Frontal cortex (tissue), 4 donors: Measurements from ENCODE around the gene PDE6B. TPM values are rescaled to one million over a fixed set of nuclear protein-coding genes. Genes with fewer than 3 reads are reported as not detected.
"Not testable (repeated sequence)": the region's sequence is repeated elsewhere in the genome, so short reads cannot be mapped to it uniquely, and the experiment has no call there.

Source experiments
- DNase-seq, 2 donors: peaks; one replicate each; pipeline ENCODE4 v3.0.0; 2012; ENCODE audit warnings: low spot score in 2 of 2
- FAIRE-seq: peaks from 2 replicates; lab custom pipeline; 2012; peaks lifted over from hg19 to GRCh38; lab: Jason Lieb, UNC
- total RNA-seq: library from RNA; depleted of rRNA; stranded (reverse); fragments of >200 nt; gene quantifications from one replicate; pipeline ENCODE4 v1.2.3, GENCODE V29; 2014
- donor health status: control.
- donor health status: control.
- donor health status: control.

PDE6B gene
- total RNA-seq, 1 donor from 2014 or later = 2.0 TPM

GRCh38 chr4:665751-666435 is 40.5 kb downstream of the PDE6B start:
- DNase-seq (no peak), FAIRE-seq (no peak)

- no peak for FAIRE-seq
Observed at GRCh38 chr4:666436-666810, 41.0 kb downstream of the PDE6B start.

GRCh38 chr4:666822-667544 is 41.6 kb downstream of the PDE6B start:
- DNase-seq (no peak), FAIRE-seq (no peak)

More at GRCh38 chr4:666436-666810, 41.0 kb downstream of the PDE6B start:
- DNase-seq = no peak

DNA sequence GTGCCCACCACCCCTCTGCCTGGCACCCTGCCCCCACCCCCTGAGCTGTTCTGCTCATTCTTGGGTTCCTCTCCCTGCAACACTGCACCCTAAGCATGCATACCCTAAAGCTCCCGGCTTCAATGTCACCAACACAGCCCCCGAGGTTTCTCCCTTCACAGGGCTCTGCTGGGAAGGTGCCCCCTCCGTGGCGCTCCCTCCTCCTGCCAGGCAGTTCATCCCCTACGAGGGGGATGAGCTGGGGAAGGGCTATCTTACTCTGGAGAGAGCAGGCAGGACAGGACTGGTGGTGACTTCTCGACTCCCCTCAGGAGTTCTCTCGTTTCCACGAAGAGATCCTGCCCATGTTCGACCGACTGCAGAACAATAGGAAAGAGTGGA is 42.2 kb downstream of the PDE6B start:
- no peak for FAIRE-seq
- DNase-seq = no peak

DNA sequence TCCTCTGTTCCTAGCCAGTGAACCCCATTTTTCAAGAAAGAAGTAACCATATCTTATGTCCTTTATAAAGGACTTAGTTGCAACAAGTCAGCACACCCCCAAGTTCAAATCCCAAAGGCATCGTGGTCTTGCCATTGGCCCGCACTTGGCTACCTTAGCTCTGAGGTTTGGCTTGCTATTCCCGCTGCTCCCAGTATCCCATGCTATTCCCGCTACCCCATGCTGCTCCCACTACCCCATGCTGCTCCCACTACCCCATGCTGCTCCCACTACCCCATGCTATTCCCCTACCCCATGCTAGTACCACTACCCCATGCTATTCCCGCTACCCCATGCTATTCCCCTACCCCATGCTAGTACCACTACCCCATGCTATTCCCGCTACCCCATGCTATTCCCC is 42.8 kb downstream of the PDE6B start:
- FAIRE-seq, DNase-seq: not testable (repeated sequence)

GRCh38 chr4:669806-670559 is 44.6 kb downstream of the PDE6B start:
- not testable (repeated sequence) for DNase-seq, FAIRE-seq

DNA sequence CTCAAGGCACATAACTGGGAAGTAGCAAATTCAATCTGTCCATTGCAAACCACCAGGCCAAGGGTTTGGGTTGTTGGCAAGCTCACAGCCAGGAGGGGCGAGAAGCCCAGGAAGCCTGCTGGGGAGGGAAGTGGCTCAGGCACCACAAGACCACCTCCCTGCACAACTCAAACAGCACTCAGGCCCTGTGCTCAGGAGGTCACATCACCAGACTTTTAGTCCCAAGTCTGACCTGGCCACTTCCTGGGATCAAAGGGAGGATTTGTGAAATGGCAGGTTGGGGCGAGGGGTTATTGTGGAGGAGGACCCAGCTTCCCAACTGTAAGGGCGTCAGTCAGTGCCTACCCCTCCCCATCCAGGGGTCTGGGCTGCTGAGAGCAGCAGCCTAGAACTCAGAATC is 46.4 kb downstream of the PDE6B start:
- DNase-seq (no peak), FAIRE-seq (no peak)

DNA sequence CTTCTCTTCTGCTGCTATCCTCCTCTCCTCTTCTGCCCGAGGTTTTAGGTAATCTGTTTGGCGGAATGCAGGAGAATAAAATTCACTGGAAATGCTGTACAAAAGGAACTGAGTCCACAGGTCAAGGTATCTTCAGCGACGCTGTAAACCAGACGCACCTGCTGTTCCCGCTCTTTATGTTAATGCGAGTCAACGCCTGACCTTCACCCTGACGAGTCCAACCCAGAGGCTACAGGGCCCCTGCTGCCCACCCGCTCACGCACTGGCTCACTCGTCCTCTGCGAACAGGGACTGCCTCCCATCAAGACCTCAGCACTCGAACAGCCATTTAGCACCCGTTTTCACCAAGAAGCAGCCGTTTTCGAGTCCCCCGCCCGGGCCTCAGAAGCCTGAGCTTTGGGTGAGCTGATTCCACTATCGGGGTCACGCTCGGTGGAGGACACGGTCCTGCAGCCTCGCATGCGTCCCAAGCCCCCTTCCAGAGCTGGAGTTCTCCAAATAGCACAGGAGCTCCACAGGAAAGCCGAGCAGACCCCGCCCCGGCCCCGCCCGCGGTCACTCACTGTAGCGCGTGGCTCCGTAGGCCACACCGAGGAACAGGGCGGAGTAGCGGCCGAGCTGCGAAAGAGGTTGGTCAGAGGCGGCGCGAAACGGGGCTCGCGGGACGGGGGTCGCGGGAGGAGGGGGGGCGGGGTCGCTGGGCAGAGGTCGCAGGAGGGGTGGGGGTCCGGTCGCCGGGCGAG is 48.1 kb downstream of the PDE6B start:
- no peak for DNase-seq
- FAIRE-seq = no peak

DNA sequence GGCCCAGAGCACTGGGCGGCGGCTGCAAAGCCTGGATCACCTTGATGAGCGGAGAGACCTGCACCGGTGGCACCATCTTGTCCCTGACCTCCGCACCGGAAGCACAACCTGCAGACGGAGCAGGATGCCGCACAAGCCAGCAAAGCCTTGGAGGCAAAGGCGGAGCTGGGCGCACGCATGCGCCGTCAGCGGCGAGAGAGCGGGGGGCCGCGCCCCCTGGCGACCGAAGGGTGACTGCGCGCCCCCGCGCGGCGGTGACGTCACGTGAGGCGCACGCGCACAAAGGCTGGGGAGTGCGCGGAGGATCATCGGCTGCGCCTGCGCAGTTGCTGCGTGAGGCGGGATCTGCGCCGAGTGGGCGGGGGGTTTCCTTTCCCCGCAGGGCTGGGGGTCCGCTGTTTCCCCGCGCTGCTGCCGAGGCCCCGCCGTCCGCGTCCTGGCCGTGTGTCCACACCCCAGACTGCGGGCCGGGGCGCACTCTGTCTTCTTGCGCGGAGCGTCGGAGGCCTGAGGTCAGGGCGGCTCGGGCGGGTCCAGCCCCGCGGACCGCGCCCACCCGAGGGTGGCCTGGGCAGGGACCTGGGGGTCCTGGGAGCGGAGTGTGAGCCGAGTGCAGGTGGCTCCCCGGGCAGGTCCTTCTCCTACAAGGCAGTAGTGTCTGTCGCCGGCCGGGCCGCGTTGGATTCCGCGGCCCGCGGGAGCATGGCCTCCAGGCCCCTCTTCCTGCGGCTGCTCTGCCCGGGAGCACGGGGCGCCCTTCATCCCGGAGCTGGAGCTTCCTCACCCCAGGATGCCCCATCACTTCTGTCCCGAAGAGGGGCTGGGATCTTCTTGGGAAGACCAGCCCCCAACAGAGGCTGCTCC is 49.0 kb downstream of the PDE6B start, which contains the start of the genes ATP5ME and MYL5:
Gene ATP5ME (minus strand): TSS at position 105 of the 864 bp plus-strand sequence. CDS start 29 bp downstream, at position 76.
Gene MYL5 (plus strand): TSS at position 371 of the 864 bp plus-strand sequence. CDS start 3,485 bp downstream, outside the sequence.
- no peak for FAIRE-seq
- DNase-seq = peak; percentile 100

DNA sequence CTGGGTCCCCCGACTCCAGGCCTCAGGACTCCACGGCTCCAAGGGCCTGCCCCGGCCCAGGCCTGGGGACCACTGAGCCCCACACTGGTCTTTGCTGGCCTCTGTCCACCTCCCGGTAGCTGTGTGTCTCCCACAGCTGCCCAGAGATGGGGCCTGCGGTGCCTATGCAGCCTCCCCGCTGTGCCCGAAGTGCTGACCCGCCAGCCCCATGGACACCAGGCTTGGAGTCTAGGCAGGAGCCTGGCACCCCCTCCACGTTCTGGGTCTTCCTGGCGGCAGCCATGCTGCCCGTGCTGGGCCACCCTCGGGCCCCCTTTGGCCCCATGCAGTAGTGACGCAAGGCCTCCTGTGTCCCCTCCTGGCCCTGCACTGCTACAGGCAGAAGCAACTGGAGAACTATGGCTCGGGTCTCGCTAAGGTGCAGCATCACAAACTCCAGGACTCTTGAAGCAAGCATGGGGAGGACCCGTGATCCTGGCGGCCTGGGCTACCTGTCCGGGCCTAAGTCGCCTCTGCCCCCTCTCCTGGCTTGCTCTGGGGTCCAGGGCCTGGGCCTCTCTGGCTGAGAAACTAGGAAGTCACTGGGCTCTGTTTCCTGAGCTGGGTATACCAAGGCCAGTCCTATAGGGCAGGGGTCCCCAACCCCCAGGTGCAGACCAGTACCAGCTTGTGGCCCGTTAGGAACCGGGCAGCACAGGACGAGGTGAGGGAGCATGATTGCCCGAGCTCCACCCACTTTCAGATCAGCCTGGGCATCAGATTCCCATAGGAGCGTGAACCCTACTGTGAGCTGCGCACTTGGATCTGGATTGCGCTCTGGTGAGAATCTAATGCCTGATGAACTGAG is 49.9 kb downstream of the PDE6B start:
- FAIRE-seq = no peak
- no peak for DNase-seq

DNA sequence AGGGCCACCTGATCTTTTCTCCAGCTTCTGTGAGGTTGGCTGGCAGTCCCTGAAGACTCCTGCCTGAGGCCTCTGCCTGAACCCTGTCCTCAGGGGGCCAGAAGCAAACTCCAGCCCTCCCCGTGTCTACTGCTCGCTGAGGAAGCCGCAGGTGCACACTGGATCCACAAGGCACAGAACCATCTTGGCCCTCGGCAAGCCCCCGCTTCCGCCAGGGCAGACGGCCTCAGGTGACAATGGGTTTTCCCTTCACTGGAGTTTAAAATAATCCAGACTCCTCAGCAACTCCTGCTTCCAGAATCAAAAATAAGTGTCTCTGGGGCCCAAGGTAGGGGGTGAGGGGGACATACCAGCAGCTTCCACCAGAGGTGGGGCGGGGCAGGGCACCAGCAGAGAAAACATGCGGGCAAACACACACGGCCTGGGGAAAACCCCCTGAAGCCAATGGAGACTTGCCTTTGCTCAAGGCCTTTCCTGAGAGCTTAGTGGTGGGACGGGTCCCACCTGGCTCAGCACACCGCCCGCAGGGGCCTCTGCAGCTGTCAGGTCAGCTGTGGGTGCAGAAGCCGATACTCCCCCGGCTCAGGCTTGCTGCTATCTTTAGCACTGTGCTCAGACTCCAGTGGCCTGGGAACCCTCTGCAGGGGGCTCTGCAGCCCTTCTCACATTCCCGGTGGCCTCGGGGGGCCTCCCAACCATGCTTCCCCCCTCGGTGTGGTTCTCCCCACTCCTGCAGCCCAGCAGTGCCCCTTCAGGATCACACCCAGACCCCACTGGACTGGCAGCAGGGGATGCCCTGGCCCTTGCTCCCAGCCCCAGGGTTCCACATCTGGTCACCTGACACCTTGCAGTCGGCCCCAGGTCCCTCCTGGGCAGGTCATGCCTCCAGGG is 50.9 kb downstream of the PDE6B start:
- DNase-seq (no peak), FAIRE-seq (no peak)

DNA sequence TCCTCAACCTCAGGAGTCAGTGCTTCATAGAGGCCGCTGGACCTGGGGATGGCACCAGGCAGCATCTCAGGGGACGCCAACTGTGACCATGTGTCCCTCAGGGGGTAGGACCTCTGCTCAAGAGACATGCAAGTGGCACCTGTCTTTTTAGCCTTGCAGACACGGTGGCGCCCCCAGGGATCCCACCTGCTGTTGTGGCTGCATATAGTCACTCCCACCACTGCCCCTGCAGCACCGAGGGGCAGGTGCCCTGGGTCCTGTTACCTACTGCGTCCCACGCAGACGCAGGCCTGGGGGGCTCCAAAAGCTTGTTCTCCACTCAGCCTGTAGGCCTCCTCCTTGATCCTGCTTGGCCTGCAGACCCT is 51.5 kb downstream of the PDE6B start:
- FAIRE-seq = no peak
- no peak for DNase-seq

GRCh38 chr4:677431-678293 is 52.3 kb downstream of the PDE6B start:
- FAIRE-seq = no peak
- no peak for DNase-seq

- no peak for DNase-seq
- no peak for FAIRE-seq
Observed at GRCh38 chr4:678331-679103, 53.1 kb downstream of the PDE6B start.

GRCh38 chr4:679104-679481 is 53.7 kb downstream of the PDE6B start:
- DNase-seq (no peak), FAIRE-seq (no peak)

- DNase-seq (no peak), FAIRE-seq (no peak)
Observed at GRCh38 chr4:679629-680028, 54.3 kb downstream of the PDE6B start.
